HG03095 (cell line): Measurements from ENCODE around the gene PLA2G15.
"Not testable (repeated sequence)": the region's sequence is repeated elsewhere in the genome, so short reads cannot be mapped to it uniquely, and the experiment has no call there.

ENCODE experiments used
- ATAC-seq: cut with Tn5 transposase; IDR thresholded peaks from one replicate; pipeline ENCODE4 v1.9.1; 2021; ENCODE audit warnings: moderate library complexity; ENCODE audit not compliant: unreplicated experiment

The PLA2G15 gene

GRCh38 chr16:68275611-68276191 lies 30.5 kb downstream of the PLA2G15 start:
- peak; percentile 50 for ATAC-seq

GRCh38 chr16:68276223-68276622 lies 31.1 kb downstream of the PLA2G15 start:
- no peak for ATAC-seq

GRCh38 chr16:68279726-68280558 lies 34.8 kb downstream of the PLA2G15 start:
- no peak for ATAC-seq

- no peak for ATAC-seq
Observed at GRCh38 chr16:68281368-68282063, 36.3 kb downstream of the PLA2G15 start.

- no peak for ATAC-seq
Observed at GRCh38 chr16:68282064-68282452, 36.9 kb downstream of the PLA2G15 start.

- ATAC-seq, result no peak
Observed at GRCh38 chr16:68283346-68283745, 38.2 kb downstream of the PLA2G15 start.

GRCh38 chr16:68283801-68284598 lies 38.8 kb downstream of the PLA2G15 start:
- peak; percentile 30 for ATAC-seq

GRCh38 chr16:68284847-68285246 lies 39.7 kb downstream of the PLA2G15 start:
- ATAC-seq, result peak; percentile 50

GRCh38 chr16:68285683-68286082 lies 40.5 kb downstream of the PLA2G15 start:
- ATAC-seq, result no peak

GRCh38 chr16:68286153-68287074 lies 41.2 kb downstream of the PLA2G15 start:
- no peak for ATAC-seq

GRCh38 chr16:68287276-68288251 lies 42.4 kb downstream of the PLA2G15 start:
- no peak for ATAC-seq

GRCh38 chr16:68288252-68288650 lies 43.1 kb downstream of the PLA2G15 start:
- ATAC-seq, result no peak

GRCh38 chr16:68288796-68289195 lies 43.6 kb downstream of the PLA2G15 start:
- ATAC-seq, result not testable (repeated sequence)

- no peak for ATAC-seq
Observed at GRCh38 chr16:68289202-68289601, 44.0 kb downstream of the PLA2G15 start.

- peak; percentile 61 for ATAC-seq
Observed at GRCh38 chr16:68289621-68290329, 44.6 kb downstream of the PLA2G15 start.

- no peak for ATAC-seq
Observed at GRCh38 chr16:68290450-68290849, 45.3 kb downstream of the PLA2G15 start.

GRCh38 chr16:68291227-68291626 lies 46.1 kb downstream of the PLA2G15 start:
- ATAC-seq, result no peak

GRCh38 chr16:68292425-68292824 lies 47.3 kb downstream of the PLA2G15 start:
- ATAC-seq, result no peak
